ENCODE results near the gene ERCC1. TPM values are rescaled to one million over a fixed set of nuclear protein-coding genes. Genes with fewer than 3 reads are reported as not detected.
"Not testable (repeated sequence)": the region's sequence is repeated elsewhere in the genome, so short reads cannot be mapped to it uniquely, and the experiment has no call there.

ERCC1 gene
- polyA plus RNA-seq, 1 donor = 73.9 TPM

GRCh38 chr19:45437328-45437727 is 13.6 kb upstream of the ERCC1 start:
- no peak for DNase-seq

GRCh38 chr19:45432543-45432942 is 8.8 kb upstream of the ERCC1 start:
- DNase-seq = not testable (repeated sequence)

GRCh38 chr19:45431008-45431407 is 7.3 kb upstream of the ERCC1 start:
- not testable (repeated sequence) for DNase-seq

- DNase-seq = not testable (repeated sequence)
These were observed 6.2 kb upstream of the ERCC1 start for GRCh38 chr19:45429896-45430295.

GRCh38 chr19:45428384-45429231 is 4.9 kb upstream of the ERCC1 start:
- no peak for DNase-seq

GRCh38 chr19:45424191-45425058 is 708 bp upstream of the ERCC1 start:
- no peak for DNase-seq

- DNase-seq = no peak
These were observed 606 bp downstream of the ERCC1 start for GRCh38 chr19:45423033-45423588.

- no peak for DNase-seq
These were observed 1.7 kb downstream of the ERCC1 start for GRCh38 chr19:45421947-45422498.

- no peak for DNase-seq
These were observed 2.8 kb downstream of the ERCC1 start for GRCh38 chr19:45420871-45421270.

- DNase-seq = no peak
These were observed 3.4 kb downstream of the ERCC1 start for GRCh38 chr19:45420356-45420755.

DNA sequence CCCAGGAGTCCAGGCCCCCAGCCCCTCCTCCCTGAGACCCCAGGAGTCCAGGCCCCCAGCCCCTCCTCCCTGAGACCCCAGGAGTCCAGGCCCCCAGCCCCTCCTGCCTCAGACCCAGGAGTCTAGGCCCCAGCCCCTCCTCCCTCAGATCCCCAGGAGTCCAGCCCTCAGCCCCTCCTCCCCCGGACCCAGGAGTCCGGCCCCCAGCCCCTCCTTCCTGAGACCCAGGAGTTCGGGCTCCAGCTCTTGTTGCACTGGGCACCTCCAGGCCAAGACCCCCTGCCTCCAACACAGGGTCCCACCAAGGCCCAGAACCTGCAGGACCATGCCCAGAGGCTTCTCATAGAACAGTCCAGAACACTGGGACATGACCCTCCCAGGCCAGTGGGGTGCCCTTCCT is 3.8 kb downstream of the ERCC1 start:
- DNase-seq = no peak

DNA sequence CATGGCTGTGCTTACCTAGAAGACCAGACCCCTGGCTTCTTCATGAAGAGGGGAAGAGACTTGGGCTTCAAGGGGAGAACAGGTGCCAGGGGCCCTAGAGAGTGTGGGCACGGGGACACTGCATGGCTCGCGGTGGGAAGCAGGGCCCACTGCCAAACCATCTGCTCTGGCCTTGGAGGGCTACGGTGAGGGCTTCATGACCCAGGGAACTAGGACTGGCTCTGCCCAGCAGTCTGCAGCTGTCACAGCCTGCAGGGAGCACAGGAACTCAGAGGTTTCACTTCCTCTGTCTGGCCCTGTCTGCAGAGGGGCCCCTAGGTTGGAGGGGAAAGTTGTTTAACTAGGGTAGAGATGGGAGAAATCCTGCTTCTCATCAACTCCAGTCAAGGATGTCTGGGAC is 4.3 kb downstream of the ERCC1 start:
- no peak for DNase-seq

GRCh38 chr19:45418802-45419201 is 4.9 kb downstream of the ERCC1 start:
- no peak for DNase-seq

GRCh38 chr19:45417151-45417550 is 6.6 kb downstream of the ERCC1 start:
- no peak for DNase-seq

GRCh38 chr19:45414468-45414867 is 9.2 kb downstream of the ERCC1 start:
- no peak for DNase-seq

- no peak for DNase-seq
These were observed 10.2 kb downstream of the ERCC1 start for GRCh38 chr19:45413497-45413896.

DNA sequence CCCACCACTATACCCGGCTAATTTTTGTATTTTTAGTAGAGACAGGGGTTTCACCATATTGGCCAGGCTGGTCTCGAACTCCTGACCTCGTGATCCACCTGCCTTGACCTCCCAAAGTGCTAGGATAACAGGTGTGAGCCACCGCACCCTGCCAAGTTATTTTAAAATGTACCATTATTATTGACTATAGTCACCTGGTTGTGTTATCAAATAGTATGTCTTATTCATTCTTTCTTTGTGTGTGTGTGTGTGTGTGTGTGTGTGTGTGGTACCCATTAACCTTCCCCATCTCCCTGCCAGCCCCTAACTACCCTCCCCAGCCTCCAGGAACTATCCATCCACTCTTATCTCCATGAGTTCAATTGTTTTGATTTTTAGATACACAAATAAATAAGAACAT is 13.4 kb downstream of the ERCC1 start:
- DNase-seq = not testable (repeated sequence)

DNA sequence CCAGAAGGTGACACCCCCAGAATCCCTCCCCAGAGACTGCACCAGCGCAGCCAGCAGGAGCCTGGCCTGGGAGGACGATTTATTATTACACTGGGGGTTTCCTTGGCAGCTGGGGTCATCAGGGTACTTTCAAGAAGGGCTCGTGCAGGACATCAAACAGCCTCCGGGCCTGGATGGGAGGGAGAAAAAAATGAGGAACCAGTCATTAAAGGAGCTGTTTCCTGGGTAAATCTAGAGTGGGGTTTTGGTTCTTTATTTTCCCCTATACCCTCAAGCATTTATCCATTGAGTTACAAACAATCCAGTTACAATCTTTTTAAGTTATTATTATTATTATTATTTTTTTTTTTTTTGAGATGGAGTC is 14.2 kb downstream of the ERCC1 start:
- DNase-seq = no peak

DNA sequence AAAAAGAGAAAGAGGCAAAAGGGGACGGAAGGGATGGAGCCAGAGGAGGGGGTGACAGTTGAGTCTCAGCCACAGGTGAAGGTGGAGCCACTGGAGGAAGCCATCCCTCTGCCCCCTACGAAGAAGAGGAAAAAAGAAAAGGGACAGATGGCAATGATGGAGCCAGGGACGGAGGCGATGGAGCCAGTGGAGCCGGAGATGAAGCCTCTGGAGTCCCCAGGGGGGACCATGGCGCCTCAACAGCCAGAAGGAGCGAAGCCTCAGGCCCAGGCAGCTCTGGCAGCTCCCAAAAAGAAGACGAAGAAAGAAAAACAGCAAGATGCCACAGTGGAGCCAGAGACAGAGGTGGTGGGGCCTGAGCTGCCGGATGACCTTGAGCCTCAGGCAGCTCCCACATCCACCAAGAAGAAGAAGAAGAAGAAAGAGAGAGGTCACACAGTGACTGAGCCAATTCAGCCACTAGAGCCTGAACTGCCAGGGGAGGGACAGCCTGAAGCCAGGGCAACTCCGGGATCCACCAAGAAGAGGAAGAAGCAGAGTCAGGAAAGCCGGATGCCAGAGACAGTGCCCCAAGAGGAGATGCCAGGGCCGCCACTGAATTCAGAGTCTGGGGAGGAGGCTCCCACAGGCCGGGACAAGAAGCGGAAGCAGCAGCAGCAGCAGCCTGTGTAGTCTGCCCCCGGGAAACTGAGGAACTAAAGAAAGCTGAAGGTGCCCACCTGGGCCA is 14.7 kb downstream of the ERCC1 start:
- no peak for DNase-seq

- DNase-seq = no peak
These were observed 15.6 kb downstream of the ERCC1 start for GRCh38 chr19:45408121-45408520.

- DNase-seq = not testable (repeated sequence)
These were observed 16.1 kb downstream of the ERCC1 start for GRCh38 chr19:45407585-45407984.

GRCh38 chr19:45407091-45407375 is 16.7 kb downstream of the ERCC1 start:
- no peak for DNase-seq

Measured in left kidney (tissue), 2 donors.